ENCODE measurements around the gene HCN3. TPM values are rescaled to one million over a fixed set of nuclear protein-coding genes. Genes with fewer than 3 reads are reported as not detected.

HCN3 gene
- total RNA-seq, 3 donors from 2014 or later, result 1.3 to 2.3 (median 2.3) TPM

GRCh38 chr1:155241069-155241679 is 36.1 kb upstream of the HCN3 start:
- H3K4me1 ChIP-seq, result peaks cover 0 to 5% of the 10 kb centered on the region in 2 donors
- TF ChIP-seq POLR2AphosphoS5 (IDR thresholded peaks at IDR 0.05) (peak; percentile 56 to 82 (median 80)), CTCF (IDR thresholded peaks at IDR 0.05) (no peak)
- no peaks in the 10 kb centered on the region for H3K9me3 ChIP-seq
- peak overlapping the region; percentile 38 to 63 (median 47) for H3K4me3 ChIP-seq
- peak overlapping the region; percentile 17 to 56 for H3K27ac ChIP-seq
- H3K36me3 ChIP-seq, result no peaks in the 10 kb centered on the region
- H3K27me3 ChIP-seq, result peaks cover 0 to 3% of the 10 kb centered on the region in 2 donors
- intact Hi-C loops (cut with DNase I; ENCODE audit: low total_unique reads), result no loop called here
- peak in 1 of 2 donors; percentile 74 for DNase-seq (ENCODE audit: low spot score in 2 of 2)

- Histone ChIP-seq H3K27me3 (peaks cover 0 to 3% of the 10 kb centered on the region in 2 donors), H3K36me3 (no peaks in the 10 kb centered on the region), H3K27ac (peak overlapping the region; percentile 17 to 42), H3K4me1 (peaks cover 0 to 5% of the 10 kb centered on the region in 2 donors), H3K9me3 (no peaks in the 10 kb centered on the region), H3K4me3 (no peak overlapping the region)
- no peak for DNase-seq (ENCODE audit: low spot score in 2 of 2)
- intact Hi-C loops (cut with DNase I; ENCODE audit: low total_unique reads), result no loop called here
- TF ChIP-seq CTCF (IDR thresholded peaks at IDR 0.05) (no peak), POLR2AphosphoS5 (IDR thresholded peaks at IDR 0.05) (no peak), POLR2A (IDR thresholded peaks at IDR 0.05) (no peak)
Observed at GRCh38 chr1:155241841-155242264, 35.4 kb upstream of the HCN3 start.

- Histone ChIP-seq H3K4me1 (peaks cover 0 to 5% of the 10 kb centered on the region in 2 donors), H3K4me3 (peak overlapping the region in 2 of 3 donors; percentile 70 to 80), H3K9me3 (no peaks in the 10 kb centered on the region), H3K36me3 (no peaks in the 10 kb centered on the region), H3K27ac (peak overlapping the region; percentile 86 to 95), H3K27me3 (peaks cover 0 to 3% of the 10 kb centered on the region in 2 donors)
- no peak for DNase-seq (ENCODE audit: low spot score in 2 of 2)
- intact Hi-C loops (cut with DNase I; ENCODE audit: low total_unique reads), result no loop called here
- TF ChIP-seq POLR2AphosphoS5 (IDR thresholded peaks at IDR 0.05), result no peak
- no peak for TF ChIP-seq CTCF (IDR thresholded peaks at IDR 0.05)
- no peak for TF ChIP-seq POLR2A (IDR thresholded peaks at IDR 0.05)
Observed at GRCh38 chr1:155242805-155243358, 34.4 kb upstream of the HCN3 start.

GRCh38 chr1:155244368-155245162 is 32.7 kb upstream of the HCN3 start:
- Histone ChIP-seq H3K27me3 (peaks cover 0 to 3% of the 10 kb centered on the region in 2 donors), H3K36me3 (no peaks in the 10 kb centered on the region), H3K4me1 (peaks cover 0 to 5% of the 10 kb centered on the region in 2 donors), H3K27ac (peak overlapping the region; percentile 86 to 95), H3K9me3 (no peaks in the 10 kb centered on the region), H3K4me3 (peak overlapping the region; percentile 49 to 80 (median 70))
- TF ChIP-seq CTCF (IDR thresholded peaks at IDR 0.05) (peak; percentile 99 to 100 (median 99)), POLR2A (IDR thresholded peaks at IDR 0.05) (peak; percentile 83), POLR2AphosphoS5 (IDR thresholded peaks at IDR 0.05) (peak; percentile 93 to 99 (median 99))
- DNase-seq (ENCODE audit: low spot score in 2 of 2), result peak; percentile 94 to 98
- intact Hi-C loops (cut with DNase I; ENCODE audit: low total_unique reads), result no loop called here
